Chondrocyte (in vitro differentiated cells): Measurements from ENCODE around the gene LARGE1. TPM values are rescaled to one million over a fixed set of nuclear protein-coding genes. Genes with fewer than 3 reads are reported as not detected.

Experiments
- DNase-seq: peaks from one replicate; pipeline ENCODE4 v3.0.0; 2021; ENCODE audit warnings: mixed read lengths, low spot score
- H3K27ac Mint-ChIP-seq: one replicate; pipeline ENCODE4 v1.8.0; 2021; ENCODE audit warnings: mild to moderate bottlenecking, moderate library complexity, mixed read lengths; ENCODE audit not compliant: unreplicated experiment
- H3K27me3 Mint-ChIP-seq: 2 replicates; pipeline ENCODE4 v1.8.0; 2021; ENCODE audit warnings: low read depth, mixed read lengths
- H3K36me3 Mint-ChIP-seq: 2 replicates; pipeline ENCODE4 v1.8.0; 2021; ENCODE audit warnings: low read depth, mixed read lengths
- H3K4me1 Mint-ChIP-seq: 2 replicates; pipeline ENCODE4 v1.8.0; 2021; ENCODE audit warnings: low read depth, mild to moderate bottlenecking, mixed read lengths
- H3K4me3 Mint-ChIP-seq: one replicate; pipeline ENCODE4 v1.8.0; 2021; ENCODE audit warnings: mild to moderate bottlenecking, moderate library complexity, mixed read lengths; ENCODE audit not compliant: unreplicated experiment
- H3K9me3 Mint-ChIP-seq: 2 replicates; pipeline ENCODE4 v1.8.0; 2021; ENCODE audit warnings: low read depth, mixed read lengths
- CTCF ChIP-seq: fragments of 200-600 bp; sonication (generic); IDR thresholded peaks from 2 replicates; pipeline ENCODE4 v1.5.0; 2021; ENCODE audit warnings: antibody characterized with exemption, mild to moderate bottlenecking, moderate library complexity
- total RNA-seq: library from RNA; stranded (reverse); gene quantifications from 3 replicates; pipeline ENCODE4 v1.2.1, GENCODE V29; 2021

Gene LARGE1
- total RNA-seq, 1 donor from 2014 or later = 21.3 TPM

- Mint-ChIP-seq H3K9me3 (peaks cover 2% of the 10 kb centered on the region), H3K27ac (peak overlapping the region; percentile 34)
- no peak for DNase-seq
These were observed 445.7 kb downstream of the LARGE1 start for GRCh38 chr22:33474587-33474986.

GRCh38 chr22:33472462-33473344, 447.6 kb downstream of the LARGE1 start:
- no peaks in the 10 kb centered on the region for H3K27me3 Mint-ChIP-seq
- DNase-seq = no peak
- no peak overlapping the region for H3K27ac Mint-ChIP-seq
- H3K36me3 Mint-ChIP-seq = no peaks in the 10 kb centered on the region
- TF ChIP-seq CTCF = no peak
- peaks cover 21% of the 10 kb centered on the region for H3K4me1 Mint-ChIP-seq
- H3K4me3 Mint-ChIP-seq = no peak overlapping the region
- H3K9me3 Mint-ChIP-seq = peaks cover 4% of the 10 kb centered on the region

More at GRCh38 chr22:33474587-33474986, 445.7 kb downstream of the LARGE1 start:
- peaks cover 24% of the 10 kb centered on the region for H3K4me1 Mint-ChIP-seq
- no peak overlapping the region for H3K4me3 Mint-ChIP-seq
- no peaks in the 10 kb centered on the region for H3K36me3 Mint-ChIP-seq
- TF ChIP-seq CTCF = no peak
- H3K27me3 Mint-ChIP-seq = no peaks in the 10 kb centered on the region

DNA sequence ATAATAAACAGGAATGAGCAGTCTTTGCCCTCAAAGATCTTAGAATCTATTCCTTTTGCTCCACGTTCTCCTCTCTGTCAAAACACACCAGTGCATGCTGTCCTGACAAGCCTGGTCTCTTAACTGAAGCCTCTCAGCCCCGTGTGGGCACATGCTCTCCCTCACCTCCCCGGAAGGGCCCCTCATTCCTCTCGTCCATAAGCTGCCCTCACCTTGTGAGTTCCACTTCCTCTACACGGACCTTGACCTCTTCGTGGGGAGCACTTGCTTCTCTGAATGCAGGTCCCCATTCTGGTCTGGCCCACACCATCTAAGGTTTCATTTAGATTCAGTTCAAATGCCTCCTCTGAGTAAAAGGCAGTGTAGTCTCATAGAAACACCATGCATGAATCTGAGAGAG, 449.8 kb downstream of the LARGE1 start:
- no peak for DNase-seq
- Mint-ChIP-seq H3K4me1 (peaks cover 10% of the 10 kb centered on the region), H3K4me3 (no peak overlapping the region), H3K36me3 (no peaks in the 10 kb centered on the region), H3K9me3 (peaks cover 4% of the 10 kb centered on the region), H3K27me3 (no peaks in the 10 kb centered on the region), H3K27ac (no peak overlapping the region)
- TF ChIP-seq CTCF = no peak

- TF ChIP-seq CTCF = peak; percentile 55
- Mint-ChIP-seq H3K4me1 (peaks cover 14% of the 10 kb centered on the region), H3K4me3 (no peak overlapping the region), H3K27ac (no peak overlapping the region), H3K36me3 (no peaks in the 10 kb centered on the region), H3K27me3 (no peaks in the 10 kb centered on the region), H3K9me3 (peaks cover 4% of the 10 kb centered on the region)
- DNase-seq = no peak
These were observed 452.6 kb downstream of the LARGE1 start for GRCh38 chr22:33467620-33468095.

DNA sequence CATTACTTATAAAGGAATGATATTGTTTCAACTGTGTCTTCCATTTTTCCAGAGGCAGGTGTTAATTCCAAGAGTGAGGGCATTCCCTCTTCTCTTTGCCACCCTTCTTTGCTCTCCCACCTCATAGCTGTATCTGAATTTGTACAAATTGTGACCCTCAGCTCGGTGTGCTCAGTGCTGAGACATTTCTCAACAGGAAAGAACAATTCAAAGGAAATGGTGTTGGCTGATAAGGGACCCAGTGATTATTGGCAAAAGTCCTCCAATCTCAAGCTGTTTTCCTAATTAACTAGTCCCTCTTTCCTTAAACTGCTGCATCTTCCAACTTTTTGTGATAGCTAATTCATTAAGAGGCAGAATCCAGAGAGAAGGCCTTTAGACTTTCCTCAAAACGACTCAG, 453.2 kb downstream of the LARGE1 start:
- H3K36me3 Mint-ChIP-seq = peaks cover 1% of the 10 kb centered on the region
- TF ChIP-seq CTCF = no peak
- H3K4me1 Mint-ChIP-seq = peaks cover 10% of the 10 kb centered on the region
- DNase-seq = no peak
- H3K27me3 Mint-ChIP-seq = no peaks in the 10 kb centered on the region
- peaks cover 6% of the 10 kb centered on the region for H3K9me3 Mint-ChIP-seq
- H3K4me3 Mint-ChIP-seq = no peak overlapping the region
- H3K27ac Mint-ChIP-seq = no peak overlapping the region
